GM18861 (cell line): ENCODE results near the gene TSEN54.
"Not testable (repeated sequence)": the region's sequence is repeated elsewhere in the genome, so short reads cannot be mapped to it uniquely, and the experiment has no call there.

ENCODE experiments used
- ATAC-seq: cut with Tn5 transposase; IDR thresholded peaks from one replicate; pipeline ENCODE4 v1.9.1; 2021; ENCODE audit not compliant: unreplicated experiment

Gene TSEN54

DNA sequence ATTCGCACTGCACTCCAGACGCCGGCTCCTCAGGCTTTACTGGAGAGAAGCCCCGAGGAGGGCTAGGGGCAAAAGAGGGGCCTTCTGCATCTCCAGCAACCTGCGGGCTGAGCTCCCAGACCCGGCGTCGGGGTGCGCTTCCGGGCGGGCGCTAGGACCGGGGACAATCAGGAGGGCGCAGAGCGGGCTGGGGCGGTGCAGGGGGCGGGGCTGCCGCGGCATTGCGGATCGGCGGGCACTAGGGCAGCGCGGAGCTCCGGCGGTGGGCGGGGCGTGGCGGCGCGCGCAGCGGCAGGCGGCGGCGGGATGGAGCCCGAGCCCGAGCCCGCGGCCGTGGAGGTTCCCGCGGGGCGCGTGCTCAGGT lies at the start of gene TSEN54:
TSS of gene TSEN54 (plus strand) at position 274 of the 364 bp plus-strand sequence. CDS start at position 307, 33 bp downstream.
- ATAC-seq: peak; percentile 43

GRCh38 chr17:75468291-75468754 lies 48.0 kb upstream of the TSEN54 start:
- ATAC-seq: no peak

- ATAC-seq: no peak
Observed at GRCh38 chr17:75468779-75469373, 47.5 kb upstream of the TSEN54 start.

DNA sequence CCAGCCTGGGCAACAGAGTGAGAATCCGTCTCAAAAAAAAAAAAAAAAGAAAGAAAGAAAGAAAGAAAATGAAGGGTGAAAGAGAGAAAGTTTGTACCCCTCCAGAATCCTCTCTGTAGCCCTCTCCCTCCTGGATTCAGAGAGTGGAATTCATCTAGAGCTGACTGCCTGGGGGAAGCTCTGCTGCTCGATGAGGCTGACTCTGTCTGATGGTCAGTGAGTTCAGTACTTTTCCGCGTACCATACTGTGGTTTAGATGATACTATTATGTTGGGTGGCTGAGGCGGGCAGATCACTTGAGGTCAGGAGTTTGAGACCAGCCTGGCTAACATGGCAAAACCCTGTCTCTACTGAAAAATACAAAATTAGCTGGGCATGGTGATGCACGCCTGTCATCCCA lies 45.1 kb upstream of the TSEN54 start:
- no peak for ATAC-seq

GRCh38 chr17:75472119-75472518 lies 44.2 kb upstream of the TSEN54 start:
- ATAC-seq: no peak

- no peak for ATAC-seq
Observed at GRCh38 chr17:75473246-75473645, 43.1 kb upstream of the TSEN54 start.

DNA sequence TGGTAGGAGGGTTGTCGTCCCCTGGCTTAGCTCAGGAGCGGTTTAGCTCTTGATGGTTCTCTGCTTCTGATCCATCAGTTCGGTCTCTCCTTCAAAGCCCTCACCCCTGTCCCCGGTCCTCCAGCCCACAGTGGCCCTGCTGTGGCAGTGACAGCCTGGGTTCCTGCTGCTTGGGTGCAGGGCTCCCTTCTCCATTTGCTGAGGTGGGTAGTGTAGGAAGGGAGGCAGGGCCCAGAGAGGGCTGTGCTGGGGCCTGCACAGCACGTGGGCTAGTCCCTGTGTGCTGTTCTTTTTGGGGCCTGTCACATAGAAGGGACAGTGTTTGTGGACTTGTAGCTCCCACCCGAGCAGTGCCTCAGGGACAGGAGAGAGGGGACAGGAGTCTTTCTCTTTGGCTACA lies 41.6 kb upstream of the TSEN54 start:
- ATAC-seq: no peak

DNA sequence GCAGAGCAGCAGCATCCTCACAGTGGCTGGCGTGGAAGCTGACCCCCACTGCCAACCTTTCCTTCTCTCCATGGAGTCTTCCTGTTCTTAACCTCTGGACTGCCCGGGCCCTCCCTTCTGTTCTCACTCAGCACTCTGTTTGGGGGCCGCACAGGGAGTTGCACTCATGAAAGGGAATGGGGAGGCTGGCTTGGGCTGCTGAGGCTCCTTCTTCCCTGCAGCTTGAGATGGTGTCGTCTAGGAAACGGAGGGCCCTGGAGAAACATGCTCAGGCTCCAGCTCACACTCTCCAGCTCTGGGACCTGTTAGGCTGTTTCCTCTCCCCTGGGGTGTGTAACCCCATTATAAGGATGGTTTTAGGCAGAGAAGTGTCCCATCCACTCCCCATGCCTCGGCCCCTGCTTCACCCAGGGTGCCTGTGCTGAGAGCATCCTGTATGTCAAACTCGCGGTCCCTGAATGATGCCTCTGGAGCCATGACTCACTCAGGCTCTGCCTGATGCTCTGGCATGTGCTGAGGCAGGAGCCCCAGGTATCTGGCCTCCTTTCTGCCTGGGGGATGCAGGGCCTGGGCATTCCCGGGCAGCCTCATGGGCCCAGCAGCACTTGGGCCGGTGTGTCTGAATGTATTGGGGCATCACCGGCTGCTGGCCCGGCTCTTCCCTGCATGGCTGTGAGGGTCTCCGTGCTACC lies 41.0 kb upstream of the TSEN54 start:
- ATAC-seq: no peak

GRCh38 chr17:75475851-75476250 lies 40.5 kb upstream of the TSEN54 start:
- no peak for ATAC-seq

GRCh38 chr17:75476271-75476671 lies 40.1 kb upstream of the TSEN54 start:
- no peak for ATAC-seq

GRCh38 chr17:75476752-75477489 lies 39.4 kb upstream of the TSEN54 start:
- ATAC-seq: no peak

- ATAC-seq: not testable (repeated sequence)
Observed at GRCh38 chr17:75477490-75477862, 38.9 kb upstream of the TSEN54 start.

- no peak for ATAC-seq
Observed at GRCh38 chr17:75478508-75478907, 37.8 kb upstream of the TSEN54 start.

GRCh38 chr17:75480281-75480680 lies 36.0 kb upstream of the TSEN54 start:
- no peak for ATAC-seq

DNA sequence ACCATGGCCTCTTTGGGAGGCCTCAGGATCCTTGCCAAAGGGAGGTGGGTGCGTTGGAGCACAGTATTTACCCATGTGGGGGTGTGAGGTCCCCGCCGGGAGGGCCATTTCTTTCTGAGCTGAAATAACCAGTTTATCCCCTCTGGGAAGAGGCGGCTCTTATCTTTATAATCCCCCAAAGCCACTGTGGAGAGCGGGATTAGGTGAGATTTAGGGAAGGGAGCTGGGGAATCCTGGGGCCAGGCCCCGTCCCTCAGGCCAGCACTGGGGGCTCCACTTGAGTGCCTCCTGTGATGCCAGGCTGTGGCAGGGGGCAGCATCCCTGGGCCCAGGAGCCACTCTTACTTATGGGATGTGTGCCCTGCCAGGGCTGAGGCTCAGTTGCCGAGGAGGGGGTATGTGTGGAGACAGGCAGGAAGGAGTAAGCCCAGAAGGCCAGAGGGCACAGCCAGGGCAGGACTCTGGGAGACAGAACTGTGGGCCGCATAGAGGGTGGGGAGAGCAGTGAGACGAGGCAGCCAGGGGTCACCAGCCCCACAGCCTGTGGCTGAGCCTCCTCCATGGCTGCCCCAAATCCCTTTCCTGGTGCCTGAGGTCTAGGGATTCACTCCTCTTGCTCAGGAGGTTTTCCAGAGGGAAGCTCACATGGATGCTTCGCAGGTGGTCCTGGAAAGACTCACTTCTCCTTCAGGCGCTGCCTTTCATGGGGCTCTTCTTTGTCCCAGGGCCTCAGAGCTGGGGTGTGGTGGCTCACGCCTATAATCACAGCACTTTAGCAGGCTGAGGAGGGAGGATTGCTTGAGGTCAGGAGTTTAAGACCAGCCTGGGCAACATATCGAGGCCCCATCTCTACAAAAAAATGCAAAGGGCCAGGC lies 34.9 kb upstream of the TSEN54 start:
- no peak for ATAC-seq

DNA sequence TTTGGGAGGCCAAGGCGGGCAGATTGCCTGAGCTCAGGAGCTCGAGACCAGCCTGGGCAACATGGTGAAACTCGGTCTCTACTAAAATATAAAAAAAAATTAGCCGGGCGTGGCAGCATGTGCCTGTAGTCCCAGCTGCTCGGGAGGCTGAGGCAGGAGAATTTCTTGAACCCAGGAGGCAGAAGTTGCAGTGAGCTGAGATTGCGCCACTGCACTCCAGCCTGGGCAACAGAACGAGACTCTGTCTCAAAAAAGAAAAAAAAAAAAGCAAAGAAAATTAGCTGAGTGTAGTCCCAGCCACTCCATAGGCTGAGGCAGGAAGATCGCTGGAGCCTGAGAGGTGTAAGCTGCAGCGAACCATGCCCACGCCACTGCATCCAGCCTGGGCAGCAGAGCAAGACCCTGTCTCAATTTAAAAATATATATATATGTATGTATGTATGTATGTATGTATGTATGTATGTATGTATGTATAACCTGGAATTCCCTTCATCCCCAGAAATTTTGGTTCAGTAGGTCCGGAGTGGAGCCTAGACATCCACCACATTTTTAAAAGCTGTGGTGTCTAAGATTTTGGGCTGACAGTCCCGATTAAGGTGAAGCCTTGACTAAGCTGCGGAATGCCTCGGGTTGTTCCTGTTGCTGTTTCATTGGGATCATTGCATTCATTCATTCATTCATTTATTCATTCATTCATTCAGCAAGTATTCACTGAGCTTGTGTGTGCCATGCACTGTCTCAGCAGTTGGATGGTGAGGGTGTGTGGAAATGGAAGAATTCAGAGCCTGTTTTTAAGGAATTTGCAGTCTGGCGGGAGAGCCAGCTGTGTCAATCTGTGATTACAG lies 34.0 kb upstream of the TSEN54 start:
- no peak for ATAC-seq

DNA sequence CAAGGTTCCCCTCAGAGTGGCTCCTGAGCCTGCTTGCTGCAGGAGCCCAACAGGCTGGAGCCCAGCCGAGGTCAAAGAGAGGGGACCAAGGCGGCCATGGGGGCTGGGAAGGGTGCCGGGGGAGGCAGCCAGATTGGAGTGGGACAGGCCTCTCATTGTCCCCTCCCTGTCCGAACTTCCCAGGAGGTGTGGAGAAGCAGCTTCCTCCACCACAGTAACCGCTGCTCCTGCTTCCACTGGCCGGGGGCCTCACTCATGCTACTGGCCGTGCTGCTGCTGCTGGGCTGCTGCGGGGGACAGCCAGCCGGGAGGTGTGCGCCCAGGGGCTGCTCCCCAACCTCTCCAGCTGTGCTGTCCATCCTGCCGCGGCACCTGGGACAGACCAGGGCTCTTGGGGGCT lies 30.6 kb upstream of the TSEN54 start:
- no peak for ATAC-seq

- ATAC-seq: no peak
Observed at GRCh38 chr17:75486151-75486550, 30.2 kb upstream of the TSEN54 start.

GRCh38 chr17:75486951-75487350 lies 29.4 kb upstream of the TSEN54 start:
- no peak for ATAC-seq

- no peak for ATAC-seq
Observed at GRCh38 chr17:75487351-75488070, 28.8 kb upstream of the TSEN54 start.
